Activated B cell treated with CpG ODN at 0.5 μM for 24 hours (primary cell): Measurements from ENCODE around the gene ARHGEF11. TPM values are rescaled to one million over a fixed set of nuclear protein-coding genes. Genes with fewer than 3 reads are reported as not detected.
"Not testable (repeated sequence)": the region's sequence is repeated elsewhere in the genome, so short reads cannot be mapped to it uniquely, and the experiment has no call there.

Experiments used
- ATAC-seq: fragments of 200-7000 bp; cut with Tn5 transposase; one replicate; pipeline ENCODE4 v1.10.0; 2021; ENCODE audit warnings: low read depth, mild to moderate bottlenecking, moderate library complexity
- CTCF ChIA-PET: fragments of 350-600 bp; sonication (Branson Sonifier 250); formaldehyde crosslinking; loops from one replicate; lab custom pipeline; 2021; ENCODE audit warnings: antibody characterized with exemption; lab: Charles Lee
- POLR2A ChIA-PET: fragments of 350-600 bp; sonication (Branson Sonifier 250); formaldehyde crosslinking; loops from one replicate; lab custom pipeline; 2021; ENCODE audit warnings: antibody characterized with exemption; lab: Charles Lee
- DNase-seq: peaks from one replicate; pipeline ENCODE4 v3.0.0; 2022
- H3K27ac Mint-ChIP-seq: one replicate; pipeline ENCODE4 v1.8.0; 2020; ENCODE audit warnings: mixed read lengths
- H3K27me3 Mint-ChIP-seq: one replicate; pipeline ENCODE4 v1.8.0; 2021; ENCODE audit warnings: mixed read lengths
- H3K36me3 Mint-ChIP-seq: one replicate; pipeline ENCODE4 v1.8.0; 2021; ENCODE audit warnings: low read depth, mixed read lengths
- H3K4me1 Mint-ChIP-seq: one replicate; pipeline ENCODE4 v1.8.0; 2021; ENCODE audit warnings: mixed read lengths
- H3K4me3 Mint-ChIP-seq: one replicate; pipeline ENCODE4 v1.8.0; 2020; ENCODE audit warnings: mild to moderate bottlenecking, mixed read lengths
- H3K9me3 Mint-ChIP-seq: one replicate; pipeline ENCODE4 v1.8.0; 2020; ENCODE audit warnings: mixed read lengths
- intact Hi-C: fragments of 100-400 bp; cut with micrococcal nuclease; formaldehyde crosslinking; loops from one replicate; pipeline ENCODE4 v1.15.1; 2024
- total RNA-seq: library from RNA; stranded (reverse); gene quantifications from 2 replicates; pipeline ENCODE4 v1.2.3, GENCODE V29; 2022
- TF ChIP-seq, protein P1 (sequence below): fragments of 200-600 bp; IDR thresholded peaks from one replicate; pipeline ENCODE4 v1.8.0; 2022; ENCODE audit warnings: antibody characterized with exemption, mild to moderate bottlenecking

ARHGEF11 gene
- total RNA-seq, 1 donor from 2014 or later = 0.95 TPM

DNA sequence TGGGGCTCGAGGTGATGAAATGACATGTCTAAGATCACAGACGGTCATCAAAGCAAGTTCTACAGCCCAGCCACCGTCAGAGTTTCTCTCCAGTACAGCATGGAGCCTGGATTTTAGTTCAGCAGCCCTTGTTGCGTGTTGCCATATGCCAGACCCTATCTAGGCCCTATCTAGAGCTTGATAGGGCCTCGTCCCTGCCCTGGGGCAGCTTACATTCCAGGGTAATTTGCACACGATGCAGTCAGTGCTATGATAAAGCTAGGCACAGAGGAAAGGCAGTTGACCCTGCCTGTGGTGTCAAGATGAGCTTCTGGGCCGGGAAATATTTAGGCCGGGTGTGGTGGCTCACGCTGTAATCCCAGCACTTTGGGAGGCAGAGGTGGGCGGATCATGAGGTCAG is 35.2 kb upstream of the ARHGEF11 start:
- TF ChIP-seq, protein P1, sequence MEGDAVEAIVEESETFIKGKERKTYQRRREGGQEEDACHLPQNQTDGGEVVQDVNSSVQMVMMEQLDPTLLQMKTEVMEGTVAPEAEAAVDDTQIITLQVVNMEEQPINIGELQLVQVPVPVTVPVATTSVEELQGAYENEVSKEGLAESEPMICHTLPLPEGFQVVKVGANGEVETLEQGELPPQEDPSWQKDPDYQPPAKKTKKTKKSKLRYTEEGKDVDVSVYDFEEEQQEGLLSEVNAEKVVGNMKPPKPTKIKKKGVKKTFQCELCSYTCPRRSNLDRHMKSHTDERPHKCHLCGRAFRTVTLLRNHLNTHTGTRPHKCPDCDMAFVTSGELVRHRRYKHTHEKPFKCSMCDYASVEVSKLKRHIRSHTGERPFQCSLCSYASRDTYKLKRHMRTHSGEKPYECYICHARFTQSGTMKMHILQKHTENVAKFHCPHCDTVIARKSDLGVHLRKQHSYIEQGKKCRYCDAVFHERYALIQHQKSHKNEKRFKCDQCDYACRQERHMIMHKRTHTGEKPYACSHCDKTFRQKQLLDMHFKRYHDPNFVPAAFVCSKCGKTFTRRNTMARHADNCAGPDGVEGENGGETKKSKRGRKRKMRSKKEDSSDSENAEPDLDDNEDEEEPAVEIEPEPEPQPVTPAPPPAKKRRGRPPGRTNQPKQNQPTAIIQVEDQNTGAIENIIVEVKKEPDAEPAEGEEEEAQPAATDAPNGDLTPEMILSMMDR = no peak
- no peaks in the 10 kb centered on the region for H3K36me3 Mint-ChIP-seq
- intact Hi-C loops = no loop called here
- H3K27ac Mint-ChIP-seq = no peak overlapping the region
- no peaks in the 10 kb centered on the region for H3K4me1 Mint-ChIP-seq
- DNase-seq (no peak), ATAC-seq (no peak)
- ChIA-PET CTCF (interaction anchor here (1.4 to 1.8 kb wide), 2 partner anchors 9 to 76 kb away, joined by 4 to 10 read pairs; no protein-coding TSS in a partner anchor), POLR2A (interaction anchor here (0.7 kb wide), 1 partner anchor 437 kb away, joined by 3 read pairs; no protein-coding TSS in a partner anchor)
- peaks cover 26% of the 10 kb centered on the region for H3K27me3 Mint-ChIP-seq
- no peak overlapping the region for H3K4me3 Mint-ChIP-seq
- H3K9me3 Mint-ChIP-seq = no peaks in the 10 kb centered on the region

DNA sequence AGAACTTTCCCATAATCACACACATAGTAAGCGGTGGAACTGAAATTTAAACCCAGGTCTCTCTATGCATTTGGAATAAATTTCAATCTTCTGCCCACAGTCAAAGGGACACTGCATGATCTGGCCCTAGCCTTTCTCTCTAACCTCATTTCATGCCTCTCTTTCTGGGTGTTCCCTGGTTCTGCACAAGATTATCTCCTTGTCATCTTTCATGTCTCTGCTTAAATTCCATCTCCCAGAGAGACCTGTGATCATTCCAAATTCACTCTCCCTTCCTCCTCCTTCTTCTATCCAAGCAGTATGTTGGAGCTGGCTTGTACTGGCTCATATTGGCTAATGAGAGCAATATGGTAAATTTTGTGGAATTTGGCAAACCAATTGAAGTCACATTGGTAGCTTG is 31.9 kb upstream of the ARHGEF11 start:
- no peaks in the 10 kb centered on the region for H3K9me3 Mint-ChIP-seq
- H3K27me3 Mint-ChIP-seq = peaks cover 35% of the 10 kb centered on the region
- intact Hi-C loops = no loop called here
- DNase-seq = no peak
- POLR2A ChIA-PET = no interaction called here
- no peak overlapping the region for H3K27ac Mint-ChIP-seq
- TF ChIP-seq, protein P1 = no peak
- no peak for ATAC-seq
- CTCF ChIA-PET = no interaction called here
- H3K4me1 Mint-ChIP-seq = no peaks in the 10 kb centered on the region
- no peaks in the 10 kb centered on the region for H3K36me3 Mint-ChIP-seq
- no peak overlapping the region for H3K4me3 Mint-ChIP-seq

DNA sequence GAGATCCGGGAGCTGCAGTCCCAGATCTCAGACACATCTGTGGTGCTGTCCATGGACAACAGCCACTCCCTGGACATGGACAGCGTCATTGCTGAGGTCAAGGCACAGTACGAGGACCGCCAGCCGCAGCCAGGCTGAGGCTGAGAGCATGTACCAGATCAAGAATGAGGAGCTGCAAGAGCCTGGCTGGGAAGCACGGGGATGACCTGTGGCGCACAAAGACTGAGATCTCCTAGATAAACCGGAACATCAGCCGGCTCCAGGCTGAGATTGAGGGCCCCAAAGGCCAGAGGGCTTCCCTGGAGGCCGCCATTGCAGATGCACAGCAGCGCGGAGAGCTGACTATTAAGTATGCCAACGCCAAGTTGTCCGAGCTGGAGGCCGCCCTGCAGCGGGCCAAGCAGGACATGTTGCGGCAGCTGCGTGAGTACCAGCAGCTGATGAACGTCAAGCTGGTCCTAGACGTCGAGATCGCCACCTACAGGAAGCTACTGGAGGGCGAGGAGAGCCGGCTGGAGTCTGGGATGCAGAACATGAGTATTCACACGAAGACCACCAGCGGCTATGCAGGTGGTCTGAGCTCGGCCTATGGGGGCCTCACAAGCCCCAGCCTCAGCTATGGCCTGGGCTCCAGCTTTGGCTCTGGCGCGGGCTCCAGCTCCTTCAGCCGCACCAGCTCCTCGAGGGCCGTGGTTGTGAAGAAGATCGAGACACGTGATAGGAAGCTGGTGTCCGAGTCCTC is 28.6 kb upstream of the ARHGEF11 start:
- no peak for DNase-seq

DNA sequence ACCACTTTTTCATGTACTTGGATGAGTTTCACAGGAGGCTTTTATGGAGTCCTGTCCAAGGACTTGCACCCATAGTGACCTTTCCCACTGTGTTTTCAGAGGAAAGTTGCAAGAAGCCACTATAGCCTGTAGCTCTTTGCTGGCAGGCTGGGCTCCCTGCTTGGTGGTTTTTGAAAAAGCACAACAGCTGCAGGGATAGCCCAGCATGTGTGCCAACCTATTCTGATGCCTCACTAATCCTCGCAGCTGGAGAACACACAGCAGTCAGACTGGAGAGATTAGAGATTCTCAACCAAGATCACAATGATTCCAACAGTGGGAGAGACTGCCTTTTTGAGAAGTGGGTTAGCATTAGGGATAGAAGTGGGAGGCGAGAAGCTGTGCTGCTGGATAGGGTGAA is 24.1 kb upstream of the ARHGEF11 start:
- ATAC-seq = no peak
- Mint-ChIP-seq H3K4me1 (no peaks in the 10 kb centered on the region), H3K9me3 (peaks cover 2% of the 10 kb centered on the region), H3K27me3 (peaks cover 41% of the 10 kb centered on the region), H3K27ac (no peak overlapping the region), H3K36me3 (no peaks in the 10 kb centered on the region), H3K4me3 (no peak overlapping the region)
- TF ChIP-seq, protein P1 = no peak
- ChIA-PET CTCF (no interaction called here), POLR2A (no interaction called here)
- DNase-seq = no peak
- intact Hi-C loops = no loop called here

More for the DNA sequence above, 28.6 kb upstream of the ARHGEF11 start:
- no peak for ATAC-seq
- H3K36me3 Mint-ChIP-seq = no peaks in the 10 kb centered on the region
- H3K4me1 Mint-ChIP-seq = no peaks in the 10 kb centered on the region
- no peak overlapping the region for H3K4me3 Mint-ChIP-seq
- H3K27ac Mint-ChIP-seq = no peak overlapping the region
- H3K27me3 Mint-ChIP-seq = peaks cover 29% of the 10 kb centered on the region
- no peaks in the 10 kb centered on the region for H3K9me3 Mint-ChIP-seq
- CTCF ChIA-PET = interaction anchor here (0.8 to 1.5 kb wide), 3 partner anchors 16 to 82 kb away, joined by 3 to 5 read pairs (median 3); no protein-coding TSS in a partner anchor
- TF ChIP-seq, protein P1 = no peak
- POLR2A ChIA-PET = no interaction called here
- intact Hi-C loops = no loop called here

DNA sequence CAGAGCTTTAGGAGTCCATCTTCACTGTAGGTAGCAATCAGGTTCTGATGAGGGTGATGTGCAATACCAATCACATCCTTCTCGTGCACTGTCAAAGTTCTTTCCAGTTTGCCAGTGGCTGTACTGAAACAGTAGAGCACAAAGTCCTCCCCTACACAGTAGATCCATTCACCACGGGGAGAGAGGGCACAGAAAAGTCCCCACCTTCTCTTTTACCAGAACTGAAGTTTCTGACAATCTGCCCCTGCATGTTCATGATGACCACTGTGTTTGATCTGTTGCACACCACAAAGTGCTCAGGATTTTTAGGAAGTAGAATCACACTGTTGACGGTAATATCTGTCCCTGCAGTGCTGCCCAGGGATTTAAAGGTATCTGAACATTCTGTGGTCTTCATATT is 13.7 kb upstream of the ARHGEF11 start:
- H3K27ac Mint-ChIP-seq, intact Hi-C loops, CTCF ChIA-PET, POLR2A ChIA-PET, DNase-seq, H3K4me1 Mint-ChIP-seq, H3K4me3 Mint-ChIP-seq, ATAC-seq, H3K36me3 Mint-ChIP-seq: not testable (repeated sequence)
- H3K27me3 Mint-ChIP-seq = peaks cover 37% of the 10 kb centered on the region
- peaks cover 13% of the 10 kb centered on the region for H3K9me3 Mint-ChIP-seq
